COR-L47 (cell line): ENCODE measurements around the gene B3GALNT2.
"Not testable (repeated sequence)": the region's sequence is repeated elsewhere in the genome, so short reads cannot be mapped to it uniquely, and the experiment has no call there.

Experiments used
- DNase-seq: peaks from one replicate; lab custom pipeline; 2025; lab: John Stamatoyannopoulos, UW

The B3GALNT2 gene

GRCh38 chr1:235504122-235504493 lies at the start of gene B3GALNT2:
TSS of gene B3GALNT2 (minus strand) at chr1:235504452. CDS start at chr1:235504252, 200 bp downstream.
- DNase-seq: no peak

DNA sequence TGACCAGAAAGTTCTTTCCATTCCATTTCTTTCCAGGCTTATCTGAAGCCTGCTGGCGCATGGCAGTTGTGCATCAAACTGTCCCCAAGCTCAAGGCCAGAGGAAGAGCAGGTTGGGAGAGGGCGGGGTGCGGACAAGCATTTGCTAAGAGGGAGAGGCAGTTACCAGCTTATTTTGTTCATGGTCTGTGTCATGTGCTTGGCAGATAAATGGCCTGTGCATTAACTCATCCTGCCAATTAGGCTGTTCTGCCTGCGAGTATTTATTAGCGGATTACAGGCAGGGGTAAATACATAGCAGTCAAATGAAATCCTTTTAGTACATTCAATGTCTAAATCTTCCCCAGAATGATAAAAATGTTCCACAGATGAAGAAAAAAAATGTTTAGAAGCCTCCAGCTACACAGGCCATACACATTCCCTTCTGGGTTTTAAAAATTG lies 48.9 kb upstream of the B3GALNT2 start:
- DNase-seq: no peak

DNA sequence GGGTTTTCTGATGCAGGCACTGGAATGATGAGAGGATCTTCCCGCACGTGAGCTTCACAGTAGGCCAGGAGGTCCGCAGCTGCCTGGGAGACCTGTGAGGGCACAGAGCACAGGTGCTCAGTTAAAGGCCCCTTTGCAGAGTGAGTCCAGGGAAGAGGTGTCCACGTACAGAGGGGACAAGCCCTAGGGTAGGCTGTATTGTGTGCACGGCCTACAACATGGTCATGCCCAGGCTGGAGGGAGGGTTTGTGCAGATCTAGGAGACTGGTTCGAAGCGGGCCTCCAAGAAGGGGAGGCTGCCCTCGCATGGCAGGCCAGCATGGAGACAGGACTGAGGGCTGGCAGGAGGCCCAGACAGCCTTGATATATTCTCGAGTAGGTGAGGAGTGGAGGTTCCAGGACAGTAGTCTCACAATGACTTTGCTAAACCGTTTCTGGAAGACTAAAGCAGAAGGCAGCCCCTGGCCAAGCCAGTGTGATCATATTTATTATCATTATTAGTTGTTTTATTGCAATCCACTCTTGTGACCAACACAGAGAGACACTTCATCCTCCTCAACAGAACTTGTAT lies 48.0 kb upstream of the B3GALNT2 start:
- DNase-seq: no peak

DNA sequence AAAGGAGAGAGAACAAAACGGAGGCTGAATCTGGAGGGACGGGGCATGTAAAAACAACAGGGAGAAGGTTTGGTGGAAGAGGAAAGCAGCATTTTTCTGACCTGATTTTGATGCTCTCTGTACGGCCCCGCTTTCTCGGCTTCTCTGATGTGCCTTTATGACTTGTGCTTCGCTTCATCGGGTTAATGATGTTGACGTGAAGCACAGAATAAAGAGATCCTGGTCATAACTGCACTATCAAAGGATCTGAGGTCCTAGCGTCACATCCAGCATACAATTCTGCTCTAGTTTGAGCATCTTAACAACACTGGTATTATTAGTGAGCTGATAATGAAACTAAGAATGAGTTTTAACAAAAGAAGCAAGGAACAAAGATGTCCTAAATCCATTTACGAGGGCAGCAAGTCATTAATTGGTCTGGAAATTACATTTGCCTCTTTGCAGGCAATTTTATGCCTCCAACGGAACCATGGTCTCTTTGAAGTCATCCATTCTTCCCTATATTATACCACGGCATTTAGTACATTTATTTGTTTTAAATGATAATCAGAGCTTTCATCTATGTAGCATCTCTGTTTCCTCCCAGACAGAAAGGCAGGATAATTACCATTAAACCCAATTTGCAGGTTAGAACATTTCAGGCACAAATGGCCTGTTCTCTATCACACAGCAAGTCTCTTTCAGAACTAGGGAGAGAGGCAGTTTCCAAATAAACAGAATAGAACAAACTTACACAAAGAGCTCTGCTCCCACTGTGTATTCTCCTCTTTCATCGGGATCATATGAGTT lies 45.3 kb upstream of the B3GALNT2 start:
- DNase-seq: no peak

GRCh38 chr1:235546369-235547155 lies 42.3 kb upstream of the B3GALNT2 start:
- not testable (repeated sequence) for DNase-seq

DNA sequence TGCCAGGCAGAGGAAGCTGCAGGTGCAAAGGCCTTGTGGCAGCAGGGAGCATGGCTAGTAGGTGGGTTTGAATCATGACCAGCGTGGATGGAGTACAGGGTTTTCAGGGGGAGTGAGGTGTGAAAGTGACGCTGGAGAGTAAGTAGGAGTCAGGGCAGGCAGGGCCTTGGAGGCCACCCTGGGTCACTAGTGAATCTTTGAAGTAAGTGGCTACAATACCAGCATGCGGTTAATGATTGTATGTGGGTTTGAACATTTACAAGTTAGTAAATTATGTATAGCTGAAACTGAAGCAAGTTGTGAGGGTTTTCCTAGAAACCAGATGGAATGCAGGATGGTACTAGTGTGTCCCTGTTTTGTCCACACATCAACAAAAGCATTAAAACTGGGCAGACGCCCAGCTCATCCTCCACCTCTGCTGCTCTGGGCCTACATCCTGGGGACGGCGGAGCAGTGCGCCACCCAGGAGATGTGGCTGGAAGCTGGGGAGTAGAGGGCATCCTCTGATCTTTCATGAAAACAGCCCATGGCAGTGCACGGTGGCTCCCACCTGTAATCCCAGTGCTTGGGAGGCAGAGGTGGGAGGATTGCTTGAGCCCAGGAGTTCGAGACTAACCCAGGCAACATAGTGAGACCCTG lies 41.2 kb upstream of the B3GALNT2 start:
- no peak for DNase-seq

GRCh38 chr1:235542845-235543244 lies 38.6 kb upstream of the B3GALNT2 start:
- not testable (repeated sequence) for DNase-seq

DNA sequence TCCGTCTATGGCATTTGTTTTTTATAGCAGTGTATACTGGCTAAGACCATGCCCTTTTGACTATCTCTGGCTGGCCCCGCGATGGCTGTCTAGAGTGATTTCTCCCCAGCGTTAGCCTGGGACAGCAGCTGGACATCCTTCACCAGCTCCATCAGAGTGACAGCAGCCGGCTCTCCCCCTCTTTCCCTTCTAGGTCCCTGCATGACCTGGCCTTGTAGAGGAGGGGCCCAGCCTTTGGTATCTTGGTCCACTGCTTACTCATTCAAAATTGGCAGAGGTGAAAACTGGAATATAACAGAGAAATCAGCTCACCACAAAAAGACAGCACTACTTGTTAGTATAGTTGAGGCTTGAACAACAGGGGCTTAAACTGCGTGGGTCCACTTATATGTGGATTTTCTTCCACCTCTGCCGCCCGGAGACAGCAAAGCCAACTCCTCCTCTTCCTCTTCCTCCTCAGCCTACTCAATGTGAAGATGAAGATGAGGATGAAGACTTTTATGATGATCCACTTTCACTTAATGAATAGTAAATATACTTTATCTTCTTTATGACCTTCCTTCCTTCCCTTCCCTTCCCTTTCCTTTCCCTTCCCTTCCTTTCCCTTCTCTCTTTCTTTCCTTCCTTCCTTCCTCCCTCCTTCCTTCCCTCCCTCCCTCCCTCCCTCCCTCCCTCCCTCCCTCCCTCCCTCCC lies 29.4 kb upstream of the B3GALNT2 start:
- no peak for DNase-seq

- no peak for DNase-seq
Observed at GRCh38 chr1:235532360-235532759, 28.1 kb upstream of the B3GALNT2 start.

GRCh38 chr1:235527196-235527814 lies 23.1 kb upstream of the B3GALNT2 start:
- no peak for DNase-seq

GRCh38 chr1:235525314-235525713 lies 21.1 kb upstream of the B3GALNT2 start:
- DNase-seq: no peak

GRCh38 chr1:235516862-235517446 lies 12.7 kb upstream of the B3GALNT2 start:
- DNase-seq: no peak

GRCh38 chr1:235515844-235516512 lies 11.7 kb upstream of the B3GALNT2 start:
- no peak for DNase-seq

DNA sequence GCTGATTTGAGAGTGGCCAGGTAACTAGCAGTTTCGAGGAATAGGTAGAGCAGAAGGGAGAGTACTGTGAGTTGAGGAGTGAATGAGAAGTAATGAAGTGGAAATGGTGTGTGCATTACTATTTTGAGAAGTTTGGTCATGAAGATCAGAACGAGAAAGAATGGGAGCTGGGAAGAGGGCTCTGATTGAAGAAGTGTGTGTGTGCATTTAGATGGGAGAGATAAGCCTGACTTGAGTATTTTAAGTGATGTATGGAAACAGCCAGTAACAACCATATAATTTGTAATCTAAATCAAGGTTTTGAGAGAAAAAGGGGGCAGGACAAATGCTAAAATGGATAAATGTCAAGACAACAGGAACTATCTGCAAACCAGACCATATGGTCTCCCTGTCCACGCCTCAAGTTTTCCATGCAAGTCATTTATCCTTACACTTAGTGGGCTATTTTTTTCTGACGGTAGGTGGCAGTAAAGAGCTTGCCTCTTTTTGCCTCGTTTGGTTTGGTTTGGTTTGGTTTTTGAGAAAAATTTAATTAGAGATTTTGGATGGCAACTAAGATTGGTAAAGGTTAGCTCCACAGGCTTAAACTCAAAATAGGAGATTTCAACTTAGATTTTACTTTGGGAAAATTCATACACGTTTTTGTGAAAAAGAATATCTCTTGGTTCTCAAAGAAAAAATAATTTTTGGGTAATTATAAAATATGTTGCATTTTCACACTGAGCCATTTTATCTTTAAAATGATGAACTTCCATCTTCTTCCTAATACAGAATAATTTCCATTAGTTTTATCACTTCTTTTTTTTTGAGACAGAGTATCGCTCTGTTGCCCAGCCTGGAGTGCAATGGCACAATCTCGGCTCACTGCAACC lies 9.5 kb upstream of the B3GALNT2 start:
- DNase-seq: peak; percentile 59

DNA sequence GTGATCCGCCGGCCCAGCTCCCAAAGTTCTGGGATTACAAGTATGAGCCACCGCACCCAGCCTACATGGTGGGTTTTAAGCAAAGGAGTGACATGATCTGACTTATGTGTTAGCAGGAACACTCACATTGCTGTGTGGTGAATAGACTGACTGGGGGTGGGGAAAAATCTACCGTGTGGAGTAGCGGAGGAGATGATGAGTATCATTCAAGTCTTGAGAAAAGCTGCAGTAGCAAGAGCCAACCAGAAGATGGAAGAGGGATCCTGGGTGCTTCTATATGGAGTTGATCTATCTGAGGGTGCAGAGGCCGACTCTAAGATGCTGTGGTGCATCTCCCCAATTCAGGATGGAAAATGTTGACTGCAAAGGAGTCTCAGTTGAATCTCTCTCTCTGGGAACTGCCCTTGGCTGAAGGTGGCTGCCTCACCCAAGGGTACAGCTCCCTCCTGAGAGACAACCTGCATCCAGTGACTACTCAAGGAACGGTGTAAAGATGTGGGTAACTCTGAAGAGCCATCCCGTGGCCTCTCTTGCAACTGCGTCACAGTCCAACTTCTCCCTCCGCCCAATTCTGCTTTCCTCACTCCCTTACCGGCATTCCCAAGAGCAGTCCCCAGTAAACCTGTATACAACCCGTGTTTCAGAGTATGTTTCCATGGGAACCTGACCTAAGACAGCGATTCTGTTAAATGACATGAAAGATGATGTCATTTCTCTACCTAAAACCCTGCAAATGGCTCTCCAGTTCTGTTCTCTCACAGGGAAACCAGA lies 7.4 kb upstream of the B3GALNT2 start:
- no peak for DNase-seq

- no peak for DNase-seq
Observed at GRCh38 chr1:235510823-235511222, 6.6 kb upstream of the B3GALNT2 start.

DNA sequence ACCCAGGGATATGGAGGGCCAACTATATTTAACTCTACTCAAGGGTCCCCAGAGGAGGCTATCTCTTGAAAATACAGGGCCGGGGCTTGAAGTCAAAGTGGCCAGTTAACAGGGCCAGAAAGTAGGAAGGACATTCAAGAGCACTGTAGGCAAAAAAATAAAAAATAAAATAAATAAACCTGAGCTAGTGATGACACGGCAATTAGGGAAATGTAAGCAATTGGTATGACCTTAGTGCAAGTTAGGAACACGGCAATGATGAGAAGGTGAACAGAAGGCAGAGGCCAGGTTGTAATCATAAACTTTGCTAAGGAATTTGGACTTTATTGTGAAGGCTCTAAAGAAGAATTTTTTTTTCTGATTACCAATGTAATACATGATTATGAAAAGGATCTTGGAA lies 3.4 kb upstream of the B3GALNT2 start:
- DNase-seq: no peak

DNA sequence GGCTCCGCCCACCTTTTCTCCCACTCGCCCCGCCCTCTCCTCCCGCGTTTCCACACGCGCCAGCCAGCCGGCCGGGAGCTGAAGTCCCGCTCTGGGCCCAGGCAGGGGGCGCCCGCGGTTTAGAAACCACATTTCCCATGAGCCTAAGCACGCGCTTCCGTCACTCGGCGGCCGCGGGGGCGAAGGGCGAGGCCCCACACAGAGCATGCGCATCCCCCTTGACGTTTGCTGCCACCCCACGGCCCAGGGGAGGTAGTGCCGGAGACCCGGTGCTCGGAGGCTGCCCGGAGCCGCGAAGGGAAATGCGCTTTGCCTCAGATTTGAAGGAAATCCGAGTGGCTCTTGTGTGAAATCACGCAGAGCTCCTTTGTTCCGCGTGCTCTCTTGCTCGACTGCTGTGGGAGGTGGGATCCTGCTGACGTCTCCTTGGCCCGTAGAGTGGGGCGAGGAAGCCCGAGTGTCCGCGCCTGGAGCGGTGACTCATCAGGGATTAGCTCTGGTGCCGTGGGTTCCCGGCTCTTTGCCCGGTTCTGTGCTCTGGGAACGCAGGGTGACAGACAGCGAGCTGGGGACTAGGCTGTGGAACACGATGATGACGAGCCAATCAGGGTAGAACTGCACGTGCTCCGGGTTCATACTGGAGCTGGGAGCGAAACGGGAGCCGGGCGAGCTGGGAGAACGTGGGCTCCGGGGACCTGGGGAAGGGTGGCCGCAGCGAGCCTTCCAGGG lies 406 bp upstream of the B3GALNT2 start:
- peak; percentile 99 for DNase-seq
